ENCODE measurements around the gene IL17RC.

The IL17RC gene

GRCh38 chr3:9980251-9980650 is 63.4 kb downstream of the IL17RC start:
- TF ChIP-seq ZFX (IDR thresholded peaks at IDR 0.05), result no peak
- no peak for TF ChIP-seq CTCF (conservative IDR thresholded peaks at IDR 0.05)
- H3K27ac ChIP-seq, result no peak overlapping the region

Data from C4-2B (cell line).